ENCODE data around the gene OBP2B. TPM values are rescaled to one million over a fixed set of nuclear protein-coding genes. Genes with fewer than 3 reads are reported as not detected.
"Not testable (repeated sequence)": the region's sequence is repeated elsewhere in the genome, so short reads cannot be mapped to it uniquely, and the experiment has no call there.

Gene OBP2B
- total and polyA plus RNA-seq, 2 experiments from 2014 or later = not detected

- Mint-ChIP-seq H3K36me3 (ENCODE audit: low read depth) (no peaks in the 10 kb centered on the region), H3K4me3 (no peak overlapping the region), H3K27me3 (ENCODE audit: insufficient read depth, low read depth, poor library complexity) (peaks cover 38% of the 10 kb centered on the region), H3K9me3 (no peaks in the 10 kb centered on the region), H3K27ac (no peak overlapping the region), H3K4me1 (no peaks in the 10 kb centered on the region)
- Histone ChIP-seq H3K9me2 (ENCODE audit: insufficient read depth) (no peaks in the 10 kb centered on the region), H3K4me1 (ENCODE audit: insufficient read depth) (no peaks in the 10 kb centered on the region), H3K4me3 (no peak overlapping the region), H3F3A (replicated peaks; ENCODE audit: low read depth) (no peaks in the 10 kb centered on the region), H3K4me2 (no peak overlapping the region), H3K27ac (ENCODE audit: low read depth) (no peak overlapping the region), H4K20me1 (replicated peaks; ENCODE audit: insufficient read depth) (no peaks in the 10 kb centered on the region), H3K27me3 (ENCODE audit: insufficient read depth) (peaks cover 24% of the 10 kb centered on the region; the same call in 1 of the 2 replicates), H3K79me2 (replicated peaks; ENCODE audit: insufficient read depth) (no peaks in the 10 kb centered on the region), H3K36me3 (ENCODE audit: insufficient read depth) (no peaks in the 10 kb centered on the region), H2AFZ (no peak overlapping the region)
- no peak for ATAC-seq
- TF ChIP-seq NANOG (IDR thresholded peaks at IDR 0.05; ENCODE audit: borderline replicate concordance) (no peak), EZH2 (IDR thresholded peaks at IDR 0.05; ENCODE audit: low read depth, unreplicated experiment) (no peak), ZNF462 (CRISPR knock-in tag; IDR thresholded peaks at IDR 0.05) (no peak), POLR2AphosphoS5 (IDR thresholded peaks at IDR 0.05; ENCODE audit: low read depth) (no peak), ETS1 (IDR thresholded peaks at IDR 0.05) (no peak), EZH2phosphoT487 (IDR thresholded peaks at IDR 0.05; ENCODE audit: unreplicated experiment) (no peak), ZNF331 (CRISPR knock-in tag; IDR thresholded peaks at IDR 0.05; ENCODE audit: low read depth) (no peak)
- no peak for DNase-seq (ENCODE audit: low spot score)
Observed at GRCh38 chr9:133205996-133206931, 2.8 kb downstream of the OBP2B start.

GRCh38 chr9:133205481-133205887, 3.6 kb downstream of the OBP2B start:
- not testable (repeated sequence) for H3K27ac Mint-ChIP-seq; H3K4me3 ChIP-seq; H3K9me2 ChIP-seq (ENCODE audit: insufficient read depth); H3K79me2 ChIP-seq (replicated peaks; ENCODE audit: insufficient read depth); H3K4me1 Mint-ChIP-seq; H4K20me1 ChIP-seq (replicated peaks; ENCODE audit: insufficient read depth); H3K4me2 ChIP-seq; H2AFZ ChIP-seq; H3K27ac ChIP-seq (ENCODE audit: low read depth); H3K36me3 ChIP-seq (ENCODE audit: insufficient read depth); DNase-seq (ENCODE audit: low spot score); H3K36me3 Mint-ChIP-seq (ENCODE audit: low read depth); H3K4me1 ChIP-seq (ENCODE audit: insufficient read depth); H3K9me3 Mint-ChIP-seq; H3F3A ChIP-seq (replicated peaks; ENCODE audit: low read depth); H3K4me3 Mint-ChIP-seq; ATAC-seq
- H3K27me3 Mint-ChIP-seq (ENCODE audit: insufficient read depth, low read depth, poor library complexity) = peaks cover 32% of the 10 kb centered on the region
- peaks cover 24% of the 10 kb centered on the region; the same call in 1 of the 2 replicates for H3K27me3 ChIP-seq (ENCODE audit: insufficient read depth)

Data from GM23338 (cell line).